DND-41 (cell line): ENCODE measurements around the gene SLC25A45.

Experiments used
- EZH2 ChIP-seq: IDR thresholded peaks from 3 replicates; pipeline ENCODE4 v1.6.1; 2012; ENCODE audit warnings: borderline replicate concordance, low read depth, mild to moderate bottlenecking, moderate library complexity, low read length, inconsistent platforms; ENCODE audit not compliant: severe bottlenecking
- TF ChIP-seq, protein P1 (sequence below): IDR thresholded peaks from 2 replicates; pipeline ENCODE4 v1.5.1; 2012; ENCODE audit warnings: borderline replicate concordance, low read length, moderate library complexity, mild to moderate bottlenecking; ENCODE audit not compliant: poor library complexity, severe bottlenecking; ENCODE audit errors: extremely low read depth

DNA sequence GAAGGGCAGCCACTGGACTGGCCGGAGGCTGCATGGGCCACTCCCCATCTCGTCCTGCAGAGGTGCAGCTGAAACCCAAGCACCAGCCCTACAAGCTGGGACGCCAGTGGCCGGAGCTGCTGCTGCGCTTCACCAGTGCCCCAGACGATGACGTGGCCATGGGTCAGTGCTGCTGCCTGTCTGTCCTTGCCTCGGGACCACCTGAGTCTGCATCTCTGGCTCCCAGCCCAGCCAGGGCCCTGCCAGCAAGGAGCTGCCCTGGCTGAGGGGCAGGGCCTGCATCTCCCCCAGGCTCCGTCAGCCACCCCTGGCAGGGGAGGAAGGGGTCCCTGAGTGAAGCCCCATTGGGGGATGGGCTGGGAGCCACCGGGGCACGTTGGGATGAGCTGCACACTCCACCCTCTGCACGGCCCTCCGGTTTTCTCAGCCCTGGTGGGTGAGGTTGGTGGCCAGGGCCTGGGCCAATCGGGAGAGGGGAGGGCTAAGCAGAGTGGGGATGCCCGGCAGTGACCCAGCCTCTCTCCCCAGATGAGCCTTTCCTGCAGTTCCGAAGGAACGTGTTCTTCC, 11.2 kb upstream of the SLC25A45 start:
- TF ChIP-seq, protein P1, sequence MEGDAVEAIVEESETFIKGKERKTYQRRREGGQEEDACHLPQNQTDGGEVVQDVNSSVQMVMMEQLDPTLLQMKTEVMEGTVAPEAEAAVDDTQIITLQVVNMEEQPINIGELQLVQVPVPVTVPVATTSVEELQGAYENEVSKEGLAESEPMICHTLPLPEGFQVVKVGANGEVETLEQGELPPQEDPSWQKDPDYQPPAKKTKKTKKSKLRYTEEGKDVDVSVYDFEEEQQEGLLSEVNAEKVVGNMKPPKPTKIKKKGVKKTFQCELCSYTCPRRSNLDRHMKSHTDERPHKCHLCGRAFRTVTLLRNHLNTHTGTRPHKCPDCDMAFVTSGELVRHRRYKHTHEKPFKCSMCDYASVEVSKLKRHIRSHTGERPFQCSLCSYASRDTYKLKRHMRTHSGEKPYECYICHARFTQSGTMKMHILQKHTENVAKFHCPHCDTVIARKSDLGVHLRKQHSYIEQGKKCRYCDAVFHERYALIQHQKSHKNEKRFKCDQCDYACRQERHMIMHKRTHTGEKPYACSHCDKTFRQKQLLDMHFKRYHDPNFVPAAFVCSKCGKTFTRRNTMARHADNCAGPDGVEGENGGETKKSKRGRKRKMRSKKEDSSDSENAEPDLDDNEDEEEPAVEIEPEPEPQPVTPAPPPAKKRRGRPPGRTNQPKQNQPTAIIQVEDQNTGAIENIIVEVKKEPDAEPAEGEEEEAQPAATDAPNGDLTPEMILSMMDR, result no peak
- no peak for TF ChIP-seq EZH2
